Esophagus squamous epithelium (tissue), 5 donors: ENCODE results near the gene HNRNPK. TPM values are rescaled to one million over a fixed set of nuclear protein-coding genes. Genes with fewer than 3 reads are reported as not detected.

Source experiments
- DNase-seq: peaks from one replicate; lab custom pipeline; 2025; lab: John Stamatoyannopoulos, UW
- H3K27ac ChIP-seq, 4 donors: fragments of 200-600 bp; sonication (generic); one replicate each; pipeline ENCODE4 v1.5.1; 2016 to 2019; ENCODE audit warnings: mild to moderate bottlenecking in 1 of 4
- H3K27me3 ChIP-seq, 4 donors: fragments of 200-600 bp; sonication (generic); 1 replicate in 3 of 4; 2 replicates in 1 of 4; pipeline versions ENCODE4 v1.5.1 to v1.6.0; 2017 to 2021; ENCODE audit warnings: antibody characterized with exemption in 1 of 4
- H3K36me3 ChIP-seq, 3 donors: fragments of 200-600 bp; sonication (generic); one replicate each; pipeline ENCODE4 v1.5.1; 2016 to 2019
- H3K4me1 ChIP-seq, 3 donors: fragments of 200-600 bp; sonication (generic); one replicate each; pipeline ENCODE4 v1.5.1; 2017 to 2019
- H3K4me3 ChIP-seq, 4 donors: fragments of 200-600 bp; sonication (generic); 1 replicate in 3 of 4; 2 replicates in 1 of 4; pipeline ENCODE4 v1.5.1; 2016 to 2019; ENCODE audit warnings: mild to moderate bottlenecking in 2 of 4, moderate library complexity in 1 of 4
- H3K9me3 ChIP-seq, 3 donors: fragments of 200-600 bp; sonication (generic); one replicate each; pipeline ENCODE4 v1.5.1; 2016 to 2019
- POLR2A ChIP-seq, 4 donors: fragments of 450-650 bp; IDR thresholded peaks; one replicate each; pipeline ENCODE4 v1.6.1; 2017; ENCODE audit warnings: antibody characterized with exemption in 4 of 4, mild to moderate bottlenecking in 4 of 4, moderate library complexity in 3 of 4
- WGBS, 2 donors: methylation state at CpG; one replicate each; pipeline ENCODE4 v1.1.5; 2018; 5-methylcytosine and 5-hydroxymethylcytosine counted together
- intact Hi-C: fragments of 100-400 bp; cut with DNase I; formaldehyde crosslinking; loops from one replicate; pipeline ENCODE4 v1.15.0; 2022
- total RNA-seq, 4 donors: library from RNA; depleted of rRNA; stranded (reverse); fragments of >200 nt; gene quantifications; one replicate each; pipeline ENCODE4 v1.1.0, GENCODE V29; 2016
- TF ChIP-seq, protein P1 (sequence below), 6 experiments: fragments of 450-650 bp in 4 of 6; fragments of 200-600 bp in 2 of 6; sonication (generic) in 2 of 6; IDR thresholded peaks; one replicate each; pipeline ENCODE4 v1.5.1; 2016 to 2019; ENCODE audit warnings: antibody characterized with exemption in 6 of 6, mild to moderate bottlenecking in 4 of 6, moderate library complexity in 4 of 6
- donor health status: DM: yes; HTN: yes; CAD: no.

Gene HNRNPK
- total RNA-seq, 4 donors from 2014 or later: 348 to 510 (median 452) TPM

DNA sequence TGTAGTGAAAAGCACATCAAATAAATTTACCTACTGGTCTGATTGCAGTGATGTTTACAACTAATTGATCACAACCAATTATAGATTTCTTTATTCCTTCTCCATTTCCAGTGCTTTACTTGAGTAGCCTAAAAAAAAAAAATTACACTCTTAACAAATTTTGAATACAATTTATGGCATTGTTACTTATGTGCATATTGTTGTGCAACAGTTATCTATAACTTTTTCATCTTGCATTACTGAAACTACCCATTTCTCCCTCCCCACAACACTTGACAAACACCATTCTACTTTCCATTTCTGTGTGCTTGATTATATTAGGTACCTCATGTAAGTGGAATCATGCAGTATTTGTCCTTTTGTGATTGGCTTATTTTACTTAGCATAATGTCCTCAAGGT is 12.9 kb upstream of the HNRNPK start:
- H3K27me3 ChIP-seq: no peaks in the 10 kb centered on the region
- H3K4me1 ChIP-seq: no peaks in the 10 kb centered on the region
- TF ChIP-seq POLR2A (IDR thresholded peaks at IDR 0.05): no peak
- TF ChIP-seq, protein P1, sequence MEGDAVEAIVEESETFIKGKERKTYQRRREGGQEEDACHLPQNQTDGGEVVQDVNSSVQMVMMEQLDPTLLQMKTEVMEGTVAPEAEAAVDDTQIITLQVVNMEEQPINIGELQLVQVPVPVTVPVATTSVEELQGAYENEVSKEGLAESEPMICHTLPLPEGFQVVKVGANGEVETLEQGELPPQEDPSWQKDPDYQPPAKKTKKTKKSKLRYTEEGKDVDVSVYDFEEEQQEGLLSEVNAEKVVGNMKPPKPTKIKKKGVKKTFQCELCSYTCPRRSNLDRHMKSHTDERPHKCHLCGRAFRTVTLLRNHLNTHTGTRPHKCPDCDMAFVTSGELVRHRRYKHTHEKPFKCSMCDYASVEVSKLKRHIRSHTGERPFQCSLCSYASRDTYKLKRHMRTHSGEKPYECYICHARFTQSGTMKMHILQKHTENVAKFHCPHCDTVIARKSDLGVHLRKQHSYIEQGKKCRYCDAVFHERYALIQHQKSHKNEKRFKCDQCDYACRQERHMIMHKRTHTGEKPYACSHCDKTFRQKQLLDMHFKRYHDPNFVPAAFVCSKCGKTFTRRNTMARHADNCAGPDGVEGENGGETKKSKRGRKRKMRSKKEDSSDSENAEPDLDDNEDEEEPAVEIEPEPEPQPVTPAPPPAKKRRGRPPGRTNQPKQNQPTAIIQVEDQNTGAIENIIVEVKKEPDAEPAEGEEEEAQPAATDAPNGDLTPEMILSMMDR (IDR thresholded peaks at IDR 0.05): no peak
- intact Hi-C loops: no loop called here
- peaks cover 0 to 10% (median 0%) of the 10 kb centered on the region in 3 donors for H3K36me3 ChIP-seq
- DNase-seq: no peak
- H3K4me3 ChIP-seq: no peak overlapping the region
- no peaks in the 10 kb centered on the region for H3K9me3 ChIP-seq
- no peak overlapping the region for H3K27ac ChIP-seq

- H3K27ac ChIP-seq: no peak overlapping the region
- peaks cover 0 to 10% (median 0%) of the 10 kb centered on the region in 3 donors for H3K36me3 ChIP-seq
- H3K4me3 ChIP-seq: no peak overlapping the region
- peaks cover 0 to 1% (median 0%) of the 10 kb centered on the region in 3 donors for H3K4me1 ChIP-seq
- H3K9me3 ChIP-seq: no peaks in the 10 kb centered on the region
- intact Hi-C loops: no loop called here
- no peaks in the 10 kb centered on the region for H3K27me3 ChIP-seq
- TF ChIP-seq, protein P1 (IDR thresholded peaks at IDR 0.05): no peak
- no peak for TF ChIP-seq POLR2A (IDR thresholded peaks at IDR 0.05)
- 61 to 62% methylated on average over 1 of the region's 1 CpG for WGBS, 2 donors
- DNase-seq: no peak
These were observed 12.4 kb upstream of the HNRNPK start for GRCh38 chr9:83992407-83992806.

DNA sequence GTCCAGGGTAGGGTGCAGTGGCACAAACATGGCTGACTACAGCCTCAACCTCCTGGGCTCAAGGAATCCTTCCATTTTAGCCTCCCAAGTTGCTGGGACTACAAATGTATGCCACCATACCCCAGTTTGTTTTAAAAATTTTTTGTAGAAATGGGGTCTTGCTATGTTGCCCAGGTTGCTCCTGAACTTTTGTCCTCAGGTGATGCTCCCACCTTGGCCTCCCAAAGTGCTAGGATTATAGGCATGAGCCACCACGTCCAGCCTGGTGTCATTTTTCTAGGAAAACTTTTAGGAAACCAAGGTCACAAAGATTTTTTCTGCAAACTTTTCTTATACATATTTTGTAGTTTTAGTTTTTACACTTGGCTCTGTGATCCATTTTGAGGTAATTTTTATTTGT is 11.3 kb upstream of the HNRNPK start:
- DNase-seq: no peak
- Histone ChIP-seq H3K4me3 (no peak overlapping the region), H3K36me3 (peaks cover 0 to 10% (median 0%) of the 10 kb centered on the region in 3 donors), H3K27ac (no peak overlapping the region), H3K4me1 (peaks cover 0 to 12% (median 0%) of the 10 kb centered on the region in 3 donors), H3K9me3 (no peaks in the 10 kb centered on the region), H3K27me3 (no peaks in the 10 kb centered on the region)
- TF ChIP-seq, protein P1 (IDR thresholded peaks at IDR 0.05): no peak
- no peak for TF ChIP-seq POLR2A (IDR thresholded peaks at IDR 0.05)
- 89 to 100% methylated on average over 1 of the region's 1 CpG for WGBS, 2 donors
- intact Hi-C loops: no loop called here

DNA sequence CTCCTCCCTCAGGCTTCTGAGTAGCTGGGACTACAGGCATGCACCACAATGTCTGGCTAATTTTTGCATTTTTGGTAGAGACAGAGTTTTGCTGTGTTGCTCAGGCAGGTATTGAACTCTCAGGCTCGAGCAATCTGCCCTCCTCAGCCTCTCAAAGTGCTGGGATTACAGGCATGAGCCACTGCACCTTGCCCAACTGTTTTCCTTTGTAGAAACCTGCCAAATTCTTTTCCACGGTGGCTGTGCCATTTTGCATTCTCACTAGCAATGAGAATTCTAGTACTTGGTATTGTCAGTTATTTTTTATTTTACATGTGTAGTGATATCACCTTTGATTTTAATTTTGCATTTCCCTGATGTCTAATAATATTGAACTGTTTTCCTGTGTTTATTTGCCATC is 8.4 kb upstream of the HNRNPK start:
- Histone ChIP-seq H3K36me3 (peaks cover 0 to 10% (median 0%) of the 10 kb centered on the region in 3 donors), H3K9me3 (no peaks in the 10 kb centered on the region), H3K4me3 (no peak overlapping the region), H3K4me1 (peaks cover 0 to 15% (median 0%) of the 10 kb centered on the region in 3 donors), H3K27ac (no peak overlapping the region), H3K27me3 (no peaks in the 10 kb centered on the region)
- intact Hi-C loops: no loop called here
- 72 to 81% methylated on average over 2 of the region's 2 CpGs for WGBS, 2 donors
- DNase-seq: no peak
- no peak for TF ChIP-seq POLR2A (IDR thresholded peaks at IDR 0.05)
- TF ChIP-seq, protein P1 (IDR thresholded peaks at IDR 0.05): no peak

DNA sequence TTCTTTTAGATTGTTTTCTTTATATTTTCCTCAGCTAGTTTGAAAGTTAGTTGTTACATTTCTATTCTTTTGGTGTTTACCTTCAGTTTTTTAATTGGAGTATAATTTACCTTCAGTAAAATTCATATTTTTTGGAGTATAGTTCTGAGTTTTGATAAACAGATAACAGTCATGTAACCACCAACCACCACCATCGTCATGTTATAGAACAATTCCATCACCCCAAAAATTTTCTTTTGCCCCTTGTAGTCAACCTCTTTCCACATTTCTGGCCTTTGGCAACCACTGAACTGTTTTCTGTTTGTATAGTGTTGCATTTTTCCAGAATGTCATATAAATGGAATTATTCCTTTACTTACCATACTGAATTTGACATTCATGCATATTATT is 7.4 kb upstream of the HNRNPK start:
- Histone ChIP-seq H3K4me1 (peaks cover 0 to 24% (median 0%) of the 10 kb centered on the region in 3 donors), H3K9me3 (no peaks in the 10 kb centered on the region), H3K4me3 (no peak overlapping the region), H3K27me3 (no peaks in the 10 kb centered on the region), H3K36me3 (peaks cover 0 to 10% (median 0%) of the 10 kb centered on the region in 3 donors), H3K27ac (peak overlapping the region in 1 of 4 donors; percentile 20)
- intact Hi-C loops: no loop called here
- no peak for DNase-seq
- TF ChIP-seq, protein P1 (IDR thresholded peaks at IDR 0.05): no peak
- no peak for TF ChIP-seq POLR2A (IDR thresholded peaks at IDR 0.05)
- WGBS, 2 donors: 94 to 97% methylated on average over 1 of the region's 1 CpG
